Measurements from ENCODE around the gene JTB.

Gene JTB

GRCh38 chr1:153945131-153945794, 32.2 kb downstream of the JTB start:
- peak overlapping the region; percentile 72 to 91 (median 88) for H3K9ac ChIP-seq (ENCODE audit: low read length in 5 of 5)
- H3K27me3 ChIP-seq (ENCODE audit: control insufficient read depth in 5 of 5, insufficient read depth in 4 of 5, low read length in 5 of 5) = no peaks in the 10 kb centered on the region
- H3K36me3 ChIP-seq (ENCODE audit: control insufficient read depth in 5 of 5, insufficient read depth in 5 of 5, low read length in 5 of 5) = peaks cover 3 to 64% (median 56%) of the 10 kb centered on the region in 5 donors
- peak overlapping the region; percentile 84 for H3K27ac ChIP-seq (ENCODE audit: low read depth, low read length)
- peaks cover 0 to 52% (median 40%) of the 10 kb centered on the region in 5 donors for H3K4me1 ChIP-seq (ENCODE audit: control insufficient read depth in 5 of 5, insufficient read depth in 5 of 5, low read length in 5 of 5)
- no peaks in the 10 kb centered on the region for H3K9me3 ChIP-seq (ENCODE audit: control insufficient read depth in 5 of 5, low read length in 5 of 5)
- H3K4me3 ChIP-seq (ENCODE audit: low read depth in 1 of 5, low read length in 5 of 5) = peak overlapping the region; percentile 66 to 82 (median 75)

GRCh38 chr1:153944827-153945117, 32.7 kb downstream of the JTB start:
- Histone ChIP-seq H3K4me3 (ENCODE audit: low read depth in 1 of 5, low read length in 5 of 5) (peak overlapping the region; percentile 66 to 82 (median 75)), H3K9me3 (ENCODE audit: control insufficient read depth in 5 of 5, low read length in 5 of 5) (no peaks in the 10 kb centered on the region), H3K36me3 (ENCODE audit: control insufficient read depth in 5 of 5, insufficient read depth in 5 of 5, low read length in 5 of 5) (peaks cover 0 to 64% (median 56%) of the 10 kb centered on the region in 5 donors), H3K9ac (ENCODE audit: low read length in 5 of 5) (peak overlapping the region; percentile 38 to 91 (median 88)), H3K4me1 (ENCODE audit: control insufficient read depth in 5 of 5, insufficient read depth in 5 of 5, low read length in 5 of 5) (peaks cover 0 to 52% (median 40%) of the 10 kb centered on the region in 5 donors), H3K27me3 (ENCODE audit: control insufficient read depth in 5 of 5, insufficient read depth in 4 of 5, low read length in 5 of 5) (no peaks in the 10 kb centered on the region), H3K27ac (ENCODE audit: low read depth, low read length) (peak overlapping the region; percentile 84)

GRCh38 chr1:153944005-153944826, 33.3 kb downstream of the JTB start:
- H3K4me1 ChIP-seq (ENCODE audit: control insufficient read depth in 5 of 5, insufficient read depth in 5 of 5, low read length in 5 of 5) = peaks cover 0 to 52% (median 40%) of the 10 kb centered on the region in 5 donors
- H3K4me3 ChIP-seq (ENCODE audit: low read depth in 1 of 5, low read length in 5 of 5) = peak overlapping the region; percentile 66 to 82 (median 75)
- peaks cover 0 to 66% (median 61%) of the 10 kb centered on the region in 5 donors for H3K36me3 ChIP-seq (ENCODE audit: control insufficient read depth in 5 of 5, insufficient read depth in 5 of 5, low read length in 5 of 5)

GRCh38 chr1:153942766-153943549, 34.5 kb downstream of the JTB start:
- Histone ChIP-seq H3K9ac (ENCODE audit: low read length in 5 of 5) (no peak overlapping the region), H3K9me3 (ENCODE audit: control insufficient read depth in 5 of 5, low read length in 5 of 5) (no peaks in the 10 kb centered on the region), H3K27ac (ENCODE audit: low read depth, low read length) (no peak overlapping the region), H3K4me3 (ENCODE audit: low read depth in 1 of 5, low read length in 5 of 5) (no peak overlapping the region), H3K36me3 (ENCODE audit: control insufficient read depth in 5 of 5, insufficient read depth in 5 of 5, low read length in 5 of 5) (peaks cover 0 to 63% (median 53%) of the 10 kb centered on the region in 5 donors), H3K4me1 (ENCODE audit: control insufficient read depth in 5 of 5, insufficient read depth in 5 of 5, low read length in 5 of 5) (peaks cover 0 to 52% (median 40%) of the 10 kb centered on the region in 5 donors), H3K27me3 (ENCODE audit: control insufficient read depth in 5 of 5, insufficient read depth in 4 of 5, low read length in 5 of 5) (no peaks in the 10 kb centered on the region)

More at GRCh38 chr1:153944005-153944826, 33.3 kb downstream of the JTB start:
- peak overlapping the region in 4 of 5 donors; percentile 72 to 91 (median 89) for H3K9ac ChIP-seq (ENCODE audit: low read length in 5 of 5)
- no peaks in the 10 kb centered on the region for H3K27me3 ChIP-seq (ENCODE audit: control insufficient read depth in 5 of 5, insufficient read depth in 4 of 5, low read length in 5 of 5)
- peak overlapping the region; percentile 84 for H3K27ac ChIP-seq (ENCODE audit: low read depth, low read length)
- H3K9me3 ChIP-seq (ENCODE audit: control insufficient read depth in 5 of 5, low read length in 5 of 5) = no peaks in the 10 kb centered on the region

GRCh38 chr1:153941826-153942725, 35.4 kb downstream of the JTB start:
- Histone ChIP-seq H3K9ac (ENCODE audit: low read length in 5 of 5) (no peak overlapping the region), H3K36me3 (ENCODE audit: control insufficient read depth in 5 of 5, insufficient read depth in 5 of 5, low read length in 5 of 5) (peaks cover 0 to 64% (median 56%) of the 10 kb centered on the region in 5 donors), H3K27me3 (ENCODE audit: control insufficient read depth in 5 of 5, insufficient read depth in 4 of 5, low read length in 5 of 5) (no peaks in the 10 kb centered on the region), H3K4me1 (ENCODE audit: control insufficient read depth in 5 of 5, insufficient read depth in 5 of 5, low read length in 5 of 5) (peaks cover 0 to 48% (median 37%) of the 10 kb centered on the region in 5 donors), H3K9me3 (ENCODE audit: control insufficient read depth in 5 of 5, low read length in 5 of 5) (no peaks in the 10 kb centered on the region), H3K27ac (ENCODE audit: low read depth, low read length) (no peak overlapping the region), H3K4me3 (ENCODE audit: low read depth in 1 of 5, low read length in 5 of 5) (no peak overlapping the region)

GRCh38 chr1:153940756-153941155, 36.7 kb downstream of the JTB start:
- Histone ChIP-seq H3K36me3 (ENCODE audit: control insufficient read depth in 5 of 5, insufficient read depth in 5 of 5, low read length in 5 of 5) (peaks cover 0 to 77% (median 69%) of the 10 kb centered on the region in 5 donors), H3K9me3 (ENCODE audit: control insufficient read depth in 5 of 5, low read length in 5 of 5) (no peaks in the 10 kb centered on the region), H3K27me3 (ENCODE audit: control insufficient read depth in 5 of 5, insufficient read depth in 4 of 5, low read length in 5 of 5) (no peaks in the 10 kb centered on the region), H3K4me1 (ENCODE audit: control insufficient read depth in 5 of 5, insufficient read depth in 5 of 5, low read length in 5 of 5) (peaks cover 0 to 42% (median 32%) of the 10 kb centered on the region in 5 donors), H3K4me3 (ENCODE audit: low read depth in 1 of 5, low read length in 5 of 5) (no peak overlapping the region), H3K27ac (ENCODE audit: low read depth, low read length) (no peak overlapping the region), H3K9ac (ENCODE audit: low read length in 5 of 5) (no peak overlapping the region)

GRCh38 chr1:153939476-153939875, 38.0 kb downstream of the JTB start:
- no peaks in the 10 kb centered on the region for H3K27me3 ChIP-seq (ENCODE audit: control insufficient read depth in 5 of 5, insufficient read depth in 4 of 5, low read length in 5 of 5)
- no peak overlapping the region for H3K4me3 ChIP-seq (ENCODE audit: low read depth in 1 of 5, low read length in 5 of 5)
- H3K4me1 ChIP-seq (ENCODE audit: control insufficient read depth in 5 of 5, insufficient read depth in 5 of 5, low read length in 5 of 5) = peaks cover 0 to 29% (median 20%) of the 10 kb centered on the region in 5 donors
- H3K27ac ChIP-seq (ENCODE audit: low read depth, low read length) = no peak overlapping the region
- no peaks in the 10 kb centered on the region for H3K9me3 ChIP-seq (ENCODE audit: control insufficient read depth in 5 of 5, low read length in 5 of 5)
- H3K9ac ChIP-seq (ENCODE audit: low read length in 5 of 5) = no peak overlapping the region
- H3K36me3 ChIP-seq (ENCODE audit: control insufficient read depth in 5 of 5, insufficient read depth in 5 of 5, low read length in 5 of 5) = peaks cover 0 to 89% (median 80%) of the 10 kb centered on the region in 5 donors

- Histone ChIP-seq H3K9me3 (ENCODE audit: control insufficient read depth in 5 of 5, low read length in 5 of 5) (no peaks in the 10 kb centered on the region), H3K4me1 (ENCODE audit: control insufficient read depth in 5 of 5, insufficient read depth in 5 of 5, low read length in 5 of 5) (peaks cover 0 to 24% (median 15%) of the 10 kb centered on the region in 5 donors), H3K36me3 (ENCODE audit: control insufficient read depth in 5 of 5, insufficient read depth in 5 of 5, low read length in 5 of 5) (peaks cover 0 to 93% (median 83%) of the 10 kb centered on the region in 5 donors), H3K4me3 (ENCODE audit: low read depth in 1 of 5, low read length in 5 of 5) (no peak overlapping the region), H3K27me3 (ENCODE audit: control insufficient read depth in 5 of 5, insufficient read depth in 4 of 5, low read length in 5 of 5) (no peaks in the 10 kb centered on the region), H3K9ac (ENCODE audit: low read length in 5 of 5) (no peak overlapping the region), H3K27ac (ENCODE audit: low read depth, low read length) (no peak overlapping the region)
Observed at GRCh38 chr1:153938996-153939395, 38.5 kb downstream of the JTB start.

GRCh38 chr1:153937331-153937730, 40.1 kb downstream of the JTB start:
- Histone ChIP-seq H3K36me3 (ENCODE audit: control insufficient read depth in 5 of 5, insufficient read depth in 5 of 5, low read length in 5 of 5) (peaks cover 0 to 95% (median 90%) of the 10 kb centered on the region in 5 donors), H3K27me3 (ENCODE audit: control insufficient read depth in 5 of 5, insufficient read depth in 4 of 5, low read length in 5 of 5) (no peaks in the 10 kb centered on the region), H3K4me1 (ENCODE audit: control insufficient read depth in 5 of 5, insufficient read depth in 5 of 5, low read length in 5 of 5) (peaks cover 0 to 9% (median 2%) of the 10 kb centered on the region in 5 donors), H3K4me3 (ENCODE audit: low read depth in 1 of 5, low read length in 5 of 5) (no peak overlapping the region), H3K27ac (ENCODE audit: low read depth, low read length) (no peak overlapping the region), H3K9me3 (ENCODE audit: control insufficient read depth in 5 of 5, low read length in 5 of 5) (no peaks in the 10 kb centered on the region), H3K9ac (ENCODE audit: low read length in 5 of 5) (no peak overlapping the region)
